ENCODE data around the gene NRG2.

Gene NRG2

DNA sequence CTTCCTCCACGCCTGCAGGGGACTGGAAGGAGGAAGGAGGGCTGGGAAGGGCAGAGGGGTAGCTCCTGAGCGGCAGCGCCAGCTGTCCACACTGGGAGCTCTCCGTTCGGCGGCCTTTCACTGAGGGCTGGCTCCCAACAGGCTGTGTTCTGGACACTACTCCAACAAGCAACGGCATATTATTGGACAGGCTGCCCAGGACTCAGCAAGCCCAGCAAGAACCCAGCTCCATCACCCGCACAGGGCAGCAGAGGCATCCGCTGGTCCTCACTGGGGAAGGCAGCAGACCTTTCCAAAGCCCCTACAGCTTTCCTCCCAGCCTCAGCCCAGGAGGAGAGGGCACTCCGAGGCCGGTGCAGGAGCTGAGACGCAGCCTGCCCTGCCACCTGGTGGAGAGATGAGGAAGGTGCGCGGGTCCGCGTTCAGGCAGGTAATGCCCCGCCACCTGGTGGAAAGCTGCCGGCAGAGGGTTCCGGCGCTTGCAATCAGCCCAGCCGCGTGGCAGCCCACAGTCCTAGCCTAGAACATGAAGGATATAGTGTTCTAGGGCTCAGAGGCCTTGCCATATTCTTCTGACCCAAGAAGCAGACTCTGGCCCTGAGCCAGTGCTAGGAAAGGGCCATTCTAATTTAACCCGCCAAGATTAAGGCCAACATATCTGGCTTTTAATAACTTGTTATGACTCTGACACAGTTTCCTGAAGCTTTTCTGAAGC is 74.4 kb downstream of the NRG2 start:
- Histone ChIP-seq H3K79me2 (ENCODE audit: control insufficient read depth, low read length) (no peaks in the 10 kb centered on the region), H3K4me1 (ENCODE audit: control insufficient read depth, low read length) (no peaks in the 10 kb centered on the region), H3K4me2 (ENCODE audit: low read length) (no peak overlapping the region), H3K9me3 (ENCODE audit: control insufficient read depth, insufficient read depth, low read length) (no peaks in the 10 kb centered on the region), H3K36me3 (ENCODE audit: control insufficient read depth, low read length) (no peaks in the 10 kb centered on the region), H3F3A (ENCODE audit: control insufficient read depth, insufficient read depth) (no peaks in the 10 kb centered on the region), H3K4me3 (ENCODE audit: low read length) (no peak overlapping the region), H4K20me1 (ENCODE audit: control insufficient read depth, insufficient read depth, low read depth, low read length) (no peaks in the 10 kb centered on the region), H3K9me2 (replicated peaks; ENCODE audit: control insufficient read depth, low read length) (no peaks in the 10 kb centered on the region), H3K27ac (ENCODE audit: low read depth, low read length) (no peak overlapping the region), H3K27me3 (ENCODE audit: control insufficient read depth, low read length) (peaks cover 19% of the 10 kb centered on the region; the same call in 1 of the 2 replicates)
- TF ChIP-seq, protein P1, sequence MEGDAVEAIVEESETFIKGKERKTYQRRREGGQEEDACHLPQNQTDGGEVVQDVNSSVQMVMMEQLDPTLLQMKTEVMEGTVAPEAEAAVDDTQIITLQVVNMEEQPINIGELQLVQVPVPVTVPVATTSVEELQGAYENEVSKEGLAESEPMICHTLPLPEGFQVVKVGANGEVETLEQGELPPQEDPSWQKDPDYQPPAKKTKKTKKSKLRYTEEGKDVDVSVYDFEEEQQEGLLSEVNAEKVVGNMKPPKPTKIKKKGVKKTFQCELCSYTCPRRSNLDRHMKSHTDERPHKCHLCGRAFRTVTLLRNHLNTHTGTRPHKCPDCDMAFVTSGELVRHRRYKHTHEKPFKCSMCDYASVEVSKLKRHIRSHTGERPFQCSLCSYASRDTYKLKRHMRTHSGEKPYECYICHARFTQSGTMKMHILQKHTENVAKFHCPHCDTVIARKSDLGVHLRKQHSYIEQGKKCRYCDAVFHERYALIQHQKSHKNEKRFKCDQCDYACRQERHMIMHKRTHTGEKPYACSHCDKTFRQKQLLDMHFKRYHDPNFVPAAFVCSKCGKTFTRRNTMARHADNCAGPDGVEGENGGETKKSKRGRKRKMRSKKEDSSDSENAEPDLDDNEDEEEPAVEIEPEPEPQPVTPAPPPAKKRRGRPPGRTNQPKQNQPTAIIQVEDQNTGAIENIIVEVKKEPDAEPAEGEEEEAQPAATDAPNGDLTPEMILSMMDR (IDR thresholded peaks at IDR 0.05; ENCODE audit: low read depth, low read length, poor library complexity, severe bottlenecking) = peak; percentile 100
- TF ChIP-seq EZH2phosphoT487 (IDR thresholded peaks at IDR 0.05; ENCODE audit: borderline replicate concordance, low read length) = no peak

DNA sequence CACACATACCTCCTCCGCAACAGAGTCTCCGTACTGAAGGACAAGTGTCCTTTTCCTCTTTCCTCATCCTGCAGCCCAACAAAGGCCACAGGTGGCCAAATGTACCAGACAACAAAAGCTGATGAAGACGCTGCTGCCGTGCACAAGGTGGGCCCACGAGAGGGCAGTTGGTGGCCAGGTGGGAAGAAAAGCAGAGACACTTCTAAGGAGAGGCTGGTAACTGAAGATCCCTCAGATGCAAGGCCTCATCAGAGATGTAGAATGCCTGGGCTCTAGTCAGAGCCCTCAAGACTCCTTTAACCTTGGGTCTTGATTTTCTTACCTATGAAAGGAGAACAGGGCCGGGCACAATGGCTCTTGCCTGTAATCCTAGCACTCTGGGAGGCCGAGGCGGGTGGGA is 75.7 kb downstream of the NRG2 start:
- H3K4me2 ChIP-seq (ENCODE audit: low read length) = no peak overlapping the region
- TF ChIP-seq, protein P1 (IDR thresholded peaks at IDR 0.05; ENCODE audit: low read depth, low read length, poor library complexity, severe bottlenecking) = no peak
- TF ChIP-seq EZH2phosphoT487 (IDR thresholded peaks at IDR 0.05; ENCODE audit: borderline replicate concordance, low read length) = no peak

DNA sequence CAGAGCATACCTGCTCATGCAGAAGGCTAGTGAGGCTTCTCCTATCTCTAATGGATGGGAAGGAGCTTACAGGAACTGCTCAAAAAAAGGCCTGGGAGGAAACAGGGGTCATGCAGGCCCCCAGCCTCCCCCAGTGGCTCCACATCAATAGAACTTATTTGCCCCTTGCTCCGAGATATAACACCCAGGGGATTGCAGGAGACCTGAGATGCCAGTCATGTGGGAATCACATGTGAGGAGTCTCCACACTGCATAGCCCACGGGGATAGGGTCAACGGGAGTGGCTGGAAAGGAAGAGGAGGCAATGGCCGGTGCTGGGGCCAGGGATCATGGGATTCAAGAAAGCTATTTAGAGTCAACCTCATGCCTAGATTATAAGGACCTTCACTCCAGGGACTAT is 76.2 kb downstream of the NRG2 start:
- Histone ChIP-seq H3K9me3 (ENCODE audit: control insufficient read depth, insufficient read depth, low read length) (no peaks in the 10 kb centered on the region), H3K4me3 (ENCODE audit: low read length) (no peak overlapping the region), H3K79me2 (ENCODE audit: control insufficient read depth, low read length) (no peaks in the 10 kb centered on the region), H3K27ac (ENCODE audit: low read depth, low read length) (no peak overlapping the region), H3K27me3 (ENCODE audit: control insufficient read depth, low read length) (peaks cover 37% of the 10 kb centered on the region), H3K4me1 (ENCODE audit: control insufficient read depth, low read length) (no peaks in the 10 kb centered on the region), H3K36me3 (ENCODE audit: control insufficient read depth, low read length) (no peaks in the 10 kb centered on the region), H3F3A (ENCODE audit: control insufficient read depth, insufficient read depth) (no peaks in the 10 kb centered on the region), H4K20me1 (ENCODE audit: control insufficient read depth, insufficient read depth, low read depth, low read length) (no peaks in the 10 kb centered on the region), H3K4me2 (ENCODE audit: low read length) (no peak overlapping the region), H3K9me2 (replicated peaks; ENCODE audit: control insufficient read depth, low read length) (no peaks in the 10 kb centered on the region)
- no peak for TF ChIP-seq EZH2phosphoT487 (IDR thresholded peaks at IDR 0.05; ENCODE audit: borderline replicate concordance, low read length)
- TF ChIP-seq, protein P1 (IDR thresholded peaks at IDR 0.05; ENCODE audit: low read depth, low read length, poor library complexity, severe bottlenecking) = no peak

More for the DNA sequence above, 75.7 kb downstream of the NRG2 start:
- no peaks in the 10 kb centered on the region for H3K36me3 ChIP-seq (ENCODE audit: control insufficient read depth, low read length)
- no peaks in the 10 kb centered on the region for H4K20me1 ChIP-seq (ENCODE audit: control insufficient read depth, insufficient read depth, low read depth, low read length)
- H3K27ac ChIP-seq (ENCODE audit: low read depth, low read length) = no peak overlapping the region
- no peaks in the 10 kb centered on the region for H3F3A ChIP-seq (ENCODE audit: control insufficient read depth, insufficient read depth)
- no peaks in the 10 kb centered on the region for H3K9me2 ChIP-seq (replicated peaks; ENCODE audit: control insufficient read depth, low read length)
- H3K9me3 ChIP-seq (ENCODE audit: control insufficient read depth, insufficient read depth, low read length) = no peaks in the 10 kb centered on the region
- H3K4me1 ChIP-seq (ENCODE audit: control insufficient read depth, low read length) = no peaks in the 10 kb centered on the region
- H3K79me2 ChIP-seq (ENCODE audit: control insufficient read depth, low read length) = no peaks in the 10 kb centered on the region
- peaks cover 32% of the 10 kb centered on the region for H3K27me3 ChIP-seq (ENCODE audit: control insufficient read depth, low read length)
- no peak overlapping the region for H3K4me3 ChIP-seq (ENCODE audit: low read length)
